NCI-H2227 treated with DMSO at 0.1 percent for 48 hours (cell line): ENCODE results near the gene LRRN2.

Source experiments
- DNase-seq: peaks from one replicate; lab custom pipeline; 2025; lab: John Stamatoyannopoulos, UW

The LRRN2 gene

GRCh38 chr1:204662530-204662929, 23.0 kb downstream of the LRRN2 start:
- DNase-seq: no peak

- DNase-seq: no peak
These were observed 25.0 kb downstream of the LRRN2 start for GRCh38 chr1:204660509-204660908.

GRCh38 chr1:204659056-204659455, 26.5 kb downstream of the LRRN2 start:
- DNase-seq: peak; percentile 39

GRCh38 chr1:204658295-204658694, 27.2 kb downstream of the LRRN2 start:
- no peak for DNase-seq

GRCh38 chr1:204653590-204654340, 31.8 kb downstream of the LRRN2 start:
- no peak for DNase-seq

- DNase-seq: no peak
These were observed 33.0 kb downstream of the LRRN2 start for GRCh38 chr1:204652497-204652896.

- DNase-seq: peak; percentile 38
These were observed 33.6 kb downstream of the LRRN2 start for GRCh38 chr1:204651843-204652421.

GRCh38 chr1:204650911-204651570, 34.5 kb downstream of the LRRN2 start:
- DNase-seq: no peak

- no peak for DNase-seq
These were observed 35.6 kb downstream of the LRRN2 start for GRCh38 chr1:204649721-204650521.

GRCh38 chr1:204648576-204648975, 37.0 kb downstream of the LRRN2 start:
- no peak for DNase-seq

- no peak for DNase-seq
These were observed 37.8 kb downstream of the LRRN2 start for GRCh38 chr1:204647805-204648153.

- no peak for DNase-seq
These were observed 38.3 kb downstream of the LRRN2 start for GRCh38 chr1:204647114-204647804.

GRCh38 chr1:204645666-204646065, 39.9 kb downstream of the LRRN2 start:
- no peak for DNase-seq

GRCh38 chr1:204645251-204645650, 40.3 kb downstream of the LRRN2 start:
- DNase-seq: no peak

GRCh38 chr1:204643503-204643902, 42.0 kb downstream of the LRRN2 start:
- DNase-seq: no peak

GRCh38 chr1:204641936-204642335, 43.6 kb downstream of the LRRN2 start:
- no peak for DNase-seq

GRCh38 chr1:204641455-204641854, 44.1 kb downstream of the LRRN2 start:
- DNase-seq: no peak

- DNase-seq: no peak
These were observed 45.0 kb downstream of the LRRN2 start for GRCh38 chr1:204640578-204640977.

GRCh38 chr1:204634260-204634910, 51.2 kb downstream of the LRRN2 start:
- no peak for DNase-seq

- DNase-seq: no peak
These were observed 51.9 kb downstream of the LRRN2 start for GRCh38 chr1:204633665-204634064.

GRCh38 chr1:204630132-204630905, 55.2 kb downstream of the LRRN2 start:
- no peak for DNase-seq
